Measurements from ENCODE around the gene TSPAN12.

DNA sequence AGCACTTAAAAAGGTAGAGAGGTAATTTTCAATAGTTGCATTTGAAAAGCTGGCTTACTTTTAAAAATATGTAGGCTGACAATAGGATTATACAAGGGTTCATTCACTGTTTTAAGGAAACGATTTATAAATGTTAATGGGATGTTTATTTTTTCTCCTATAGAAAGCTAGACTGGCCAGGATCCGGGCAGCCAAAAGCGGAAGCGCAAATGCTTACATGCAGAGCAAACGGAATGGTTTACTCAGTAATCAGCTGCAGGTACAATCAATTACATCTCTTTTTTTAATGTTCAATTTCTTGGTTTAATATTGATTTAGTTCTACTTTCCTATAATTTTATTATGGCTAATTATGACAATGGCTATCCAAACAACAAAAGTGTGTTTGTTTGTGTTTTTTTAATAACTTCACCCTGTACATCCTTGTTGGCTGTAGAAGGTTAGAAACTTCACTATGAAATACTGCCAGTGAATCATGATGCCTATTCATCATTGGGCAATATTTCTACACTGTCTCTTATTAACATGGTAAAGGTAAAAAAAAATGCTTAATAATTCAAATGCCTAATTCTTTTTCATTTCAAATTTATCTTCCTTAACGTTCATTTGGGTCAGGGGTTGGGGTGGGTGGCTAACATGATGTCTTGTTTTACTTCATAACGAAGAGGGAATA, 116.4 kb downstream of the TSPAN12 start:
- TF ChIP-seq, protein P1, sequence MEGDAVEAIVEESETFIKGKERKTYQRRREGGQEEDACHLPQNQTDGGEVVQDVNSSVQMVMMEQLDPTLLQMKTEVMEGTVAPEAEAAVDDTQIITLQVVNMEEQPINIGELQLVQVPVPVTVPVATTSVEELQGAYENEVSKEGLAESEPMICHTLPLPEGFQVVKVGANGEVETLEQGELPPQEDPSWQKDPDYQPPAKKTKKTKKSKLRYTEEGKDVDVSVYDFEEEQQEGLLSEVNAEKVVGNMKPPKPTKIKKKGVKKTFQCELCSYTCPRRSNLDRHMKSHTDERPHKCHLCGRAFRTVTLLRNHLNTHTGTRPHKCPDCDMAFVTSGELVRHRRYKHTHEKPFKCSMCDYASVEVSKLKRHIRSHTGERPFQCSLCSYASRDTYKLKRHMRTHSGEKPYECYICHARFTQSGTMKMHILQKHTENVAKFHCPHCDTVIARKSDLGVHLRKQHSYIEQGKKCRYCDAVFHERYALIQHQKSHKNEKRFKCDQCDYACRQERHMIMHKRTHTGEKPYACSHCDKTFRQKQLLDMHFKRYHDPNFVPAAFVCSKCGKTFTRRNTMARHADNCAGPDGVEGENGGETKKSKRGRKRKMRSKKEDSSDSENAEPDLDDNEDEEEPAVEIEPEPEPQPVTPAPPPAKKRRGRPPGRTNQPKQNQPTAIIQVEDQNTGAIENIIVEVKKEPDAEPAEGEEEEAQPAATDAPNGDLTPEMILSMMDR (conservative IDR thresholded peaks at IDR 0.05; ENCODE audit: low read length): no peak
- TF ChIP-seq EZH2phosphoT487 (IDR thresholded peaks at IDR 0.05; ENCODE audit: borderline replicate concordance): no peak

All from Loucy (cell line).